Eye (tissue), 1 donor: Measurements from ENCODE around the gene PROP1.
"Not testable (repeated sequence)": the region's sequence is repeated elsewhere in the genome, so short reads cannot be mapped to it uniquely, and the experiment has no call there.

ENCODE experiments used
- DNase-seq: peaks from one replicate; pipeline ENCODE4 v3.0.0-alpha.2; 2015

PROP1 gene

DNA sequence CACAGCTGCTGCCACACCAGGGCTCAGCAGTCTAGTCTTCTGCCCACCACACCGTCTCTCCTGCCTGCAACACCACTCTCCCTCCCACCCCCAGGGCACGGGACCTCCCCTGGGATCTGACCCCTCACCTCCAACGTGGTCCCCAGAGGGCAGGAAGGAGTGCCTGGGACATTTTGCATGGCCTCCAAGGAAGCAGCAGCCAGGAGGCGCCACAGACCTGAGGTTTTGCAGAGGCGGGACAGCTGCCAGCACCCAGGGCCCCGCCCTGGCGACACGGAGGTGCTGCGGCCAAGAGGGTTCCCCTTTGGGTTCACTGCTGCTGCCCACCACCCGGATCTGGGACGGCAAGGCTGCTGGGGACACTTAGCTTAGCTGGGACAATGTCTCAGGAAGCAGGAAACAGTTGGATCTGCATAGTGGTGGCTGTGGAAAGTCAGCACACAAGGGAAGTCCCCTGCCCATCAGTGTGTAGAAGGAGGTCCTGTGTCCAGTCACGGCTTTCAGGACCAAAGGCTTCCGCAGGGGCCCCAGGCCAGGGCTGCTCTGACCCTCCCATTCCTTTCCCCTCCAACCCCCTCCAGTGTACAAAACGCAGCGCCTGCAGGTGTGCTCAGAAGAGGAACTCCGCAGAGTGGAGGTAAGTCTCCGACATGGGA is 13.8 kb downstream of the PROP1 start:
- DNase-seq = no peak

DNA sequence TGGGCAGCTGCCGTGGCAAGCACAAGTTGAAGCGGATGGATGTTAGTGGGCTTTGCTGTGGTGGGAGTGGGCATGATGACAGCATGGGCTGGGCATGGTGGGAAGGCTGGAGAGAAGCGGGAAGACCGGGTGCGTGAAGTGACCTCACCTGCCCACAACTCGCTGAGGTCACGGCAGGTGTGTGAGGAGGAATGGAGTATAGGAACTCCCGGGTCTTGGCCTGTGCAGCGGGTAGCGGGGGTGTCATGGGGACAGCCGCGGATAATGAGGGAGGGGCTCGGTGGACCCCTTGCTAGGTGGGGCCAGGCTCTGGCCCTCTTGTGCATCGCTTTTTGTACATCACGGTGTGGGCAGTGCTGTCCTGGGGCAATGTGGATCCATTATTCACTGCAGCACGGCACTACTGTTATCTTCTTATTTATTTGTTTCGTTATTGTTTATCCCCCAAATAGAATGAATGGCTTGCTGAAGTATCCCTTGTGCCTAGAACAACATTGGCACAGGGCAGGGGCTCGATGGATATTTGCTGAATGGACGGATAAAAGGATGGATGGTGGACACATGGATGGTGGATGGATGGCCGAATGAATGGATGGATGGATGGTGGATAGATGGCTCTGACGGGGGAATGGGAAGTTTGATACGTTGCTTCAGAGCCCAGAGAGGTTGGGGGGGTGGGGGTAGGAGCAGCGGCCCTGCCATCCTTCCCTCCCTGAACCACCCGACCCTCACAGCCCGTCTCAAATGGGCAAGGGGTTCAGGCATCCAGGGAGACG is 14.6 kb downstream of the PROP1 start:
- no peak for DNase-seq

DNA sequence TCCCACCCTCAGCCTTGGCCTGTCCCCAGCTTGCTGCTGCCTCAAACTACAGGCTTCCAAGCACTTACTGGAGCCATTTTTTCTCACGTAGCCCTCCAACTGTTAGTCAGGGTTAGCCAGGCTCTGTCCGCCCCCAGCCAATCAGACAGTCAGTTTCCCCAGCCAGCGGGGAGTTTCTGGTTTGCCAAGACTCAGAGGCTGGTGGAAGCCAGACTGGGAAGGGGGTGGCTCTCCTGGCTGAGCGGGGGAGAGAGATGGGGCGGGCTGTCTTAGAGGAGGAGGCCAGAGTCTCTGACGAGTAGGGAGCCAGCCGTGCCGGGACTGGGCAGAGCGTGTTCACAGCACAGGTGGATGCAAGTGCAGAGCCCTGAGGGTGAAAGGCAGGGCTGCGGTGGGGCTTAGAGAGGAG is 15.3 kb downstream of the PROP1 start:
- DNase-seq = peak; percentile 18

DNA sequence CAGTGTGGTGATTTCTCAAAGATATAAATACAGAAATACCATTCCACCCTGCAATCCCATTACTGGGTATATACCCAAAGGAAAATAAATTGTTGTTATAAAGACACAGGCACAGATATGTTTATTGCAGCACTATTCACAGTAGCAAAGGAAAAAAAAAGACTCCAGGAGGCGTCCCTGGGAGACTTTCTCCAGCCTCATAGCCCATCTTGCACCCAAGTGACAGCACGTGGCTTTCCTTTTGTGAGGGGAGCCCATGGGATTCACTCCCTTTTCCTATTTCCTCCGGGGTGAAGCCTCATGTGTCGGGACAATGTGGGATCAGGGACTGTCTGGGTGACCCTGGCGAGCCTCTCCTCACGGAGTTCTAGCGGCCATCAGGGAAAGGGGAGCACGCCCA is 18.4 kb downstream of the PROP1 start:
- not testable (repeated sequence) for DNase-seq

DNA sequence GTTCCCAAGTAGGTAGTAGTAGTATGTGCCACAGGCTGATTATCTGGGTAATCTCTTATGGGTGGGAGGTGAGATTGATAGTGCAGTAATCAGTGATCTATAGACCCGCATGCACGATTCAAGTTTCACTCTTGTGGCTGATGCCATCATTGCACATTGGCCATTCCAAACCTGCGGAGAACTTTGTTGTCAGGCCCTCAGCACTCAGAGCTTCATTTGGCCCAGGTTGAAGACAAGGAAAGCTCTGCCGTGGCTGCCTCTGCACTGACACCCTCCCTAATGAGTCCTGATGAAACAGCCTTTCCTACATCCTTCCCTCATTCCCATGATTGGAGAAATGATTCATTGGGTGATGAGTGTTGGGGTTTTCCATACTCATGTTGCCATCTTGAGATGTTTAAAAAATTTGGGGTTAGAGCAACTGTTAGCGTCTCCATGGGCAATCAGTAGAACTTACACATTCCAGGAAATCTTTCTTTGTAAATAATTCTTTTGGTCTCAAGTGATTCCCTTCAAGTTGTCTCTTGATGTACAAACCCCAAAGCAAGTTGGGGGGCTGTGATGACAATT is 22.9 kb downstream of the PROP1 start:
- DNase-seq = no peak

DNA sequence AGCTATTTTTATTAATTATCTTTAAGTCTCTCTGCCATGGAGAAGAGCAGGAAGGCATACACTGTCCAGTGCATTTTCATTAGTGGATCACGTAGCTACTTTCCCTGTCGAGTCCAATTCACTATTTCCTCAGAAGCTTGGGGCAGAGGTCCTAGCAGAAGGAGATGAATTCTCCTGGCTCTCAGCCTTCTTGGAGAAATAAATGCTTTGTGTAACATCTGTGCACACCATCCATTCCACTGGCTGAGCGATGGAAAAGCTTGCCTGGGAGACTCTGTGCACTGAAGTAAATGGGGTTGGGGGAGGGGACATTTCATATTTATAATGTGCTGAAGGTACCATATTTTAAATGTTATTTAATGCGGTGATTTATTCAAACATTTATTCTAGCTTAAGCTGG is 23.4 kb downstream of the PROP1 start:
- no peak for DNase-seq

DNA sequence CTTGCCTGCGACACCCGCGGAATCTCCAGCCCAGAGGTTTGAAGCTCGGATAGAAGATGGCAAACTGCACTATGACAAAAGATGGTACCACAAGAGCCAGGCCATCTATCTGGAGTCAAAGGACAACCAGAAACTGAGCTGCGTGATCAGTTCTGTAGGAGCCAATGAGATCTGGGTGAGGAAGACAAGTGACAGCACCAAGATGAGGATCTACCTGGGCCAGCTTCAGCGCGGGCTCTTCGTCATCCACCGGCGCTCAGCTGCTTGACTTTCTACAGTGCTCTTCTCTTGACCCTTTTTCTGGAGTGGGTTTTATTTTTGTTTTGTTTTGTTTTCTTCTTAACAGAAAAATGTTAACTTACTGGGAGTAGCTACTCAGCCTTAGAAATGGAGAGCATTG is 24.0 kb downstream of the PROP1 start:
- not testable (repeated sequence) for DNase-seq

DNA sequence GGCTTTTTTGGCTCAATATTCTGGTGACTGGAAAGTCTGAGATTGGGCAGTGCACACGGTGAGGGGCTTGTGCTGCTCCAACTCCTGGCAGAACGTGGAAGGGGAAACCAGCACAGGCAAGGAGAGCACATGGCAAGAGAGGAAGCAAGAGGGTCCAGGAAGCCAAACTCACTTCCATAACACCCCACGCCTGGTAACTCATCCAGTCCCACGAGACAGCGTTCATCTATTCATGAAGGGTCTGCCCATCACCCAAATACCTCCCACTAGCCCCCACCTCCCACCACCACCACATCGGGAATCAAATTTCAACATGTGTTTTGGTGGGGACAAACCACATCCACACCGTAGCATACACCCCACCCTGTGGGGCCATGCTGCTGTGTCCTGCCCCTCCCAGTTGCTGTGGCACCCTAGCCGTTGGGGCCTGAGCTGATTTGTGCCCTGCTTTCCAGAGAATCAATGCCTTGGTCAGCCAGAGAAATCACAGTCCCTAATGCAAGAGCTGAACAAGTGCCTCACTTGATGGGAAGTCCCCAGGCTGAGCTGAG is 27.3 kb downstream of the PROP1 start:
- DNase-seq = no peak

DNA sequence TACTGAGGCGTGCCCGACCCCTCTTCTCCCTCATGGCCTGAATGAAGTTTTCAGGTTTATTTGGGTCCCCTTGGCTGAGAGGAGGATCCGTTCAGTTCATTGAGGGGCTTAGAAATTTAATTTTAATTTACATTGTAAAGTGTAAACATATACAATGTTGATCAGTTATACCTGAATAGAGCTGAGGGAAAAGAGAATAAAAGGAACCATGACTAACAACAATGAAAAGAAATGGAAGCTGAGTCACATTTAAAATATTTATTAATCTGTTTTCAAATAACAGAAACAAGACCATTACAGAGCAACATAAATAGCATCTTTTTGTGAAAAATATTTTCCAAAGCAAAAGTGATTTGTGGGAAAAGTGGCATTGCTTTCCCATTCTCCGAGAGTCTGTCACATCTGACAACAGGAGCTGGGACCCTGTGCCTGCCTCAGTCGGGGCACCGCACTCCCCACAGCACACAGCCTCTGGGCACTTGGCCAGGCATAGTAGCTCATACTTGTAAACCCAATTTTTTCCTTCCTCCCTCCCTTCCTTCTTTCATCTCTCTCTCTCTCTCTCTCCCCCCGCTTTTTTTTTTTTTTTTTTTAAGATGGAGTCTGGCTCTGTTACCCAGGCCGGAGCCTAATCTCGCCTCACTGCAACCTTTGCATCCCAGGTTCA is 28.7 kb downstream of the PROP1 start:
- no peak for DNase-seq

DNA sequence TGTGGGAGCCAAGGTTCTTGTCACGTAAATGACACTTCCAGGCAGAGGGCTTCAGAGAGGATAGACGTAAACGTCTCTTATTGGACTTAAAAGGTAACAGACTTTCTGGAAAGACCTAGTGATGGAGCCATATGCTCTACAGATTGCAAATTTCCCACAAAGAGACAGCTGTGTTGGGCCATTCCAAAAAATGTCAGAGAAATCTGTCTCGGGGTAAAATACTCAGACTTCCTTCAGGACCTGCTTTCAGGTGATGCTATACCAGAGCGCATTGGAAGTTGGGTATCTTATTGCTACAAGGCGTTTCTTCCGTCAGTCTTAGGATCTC is 29.2 kb downstream of the PROP1 start:
- no peak for DNase-seq

DNA sequence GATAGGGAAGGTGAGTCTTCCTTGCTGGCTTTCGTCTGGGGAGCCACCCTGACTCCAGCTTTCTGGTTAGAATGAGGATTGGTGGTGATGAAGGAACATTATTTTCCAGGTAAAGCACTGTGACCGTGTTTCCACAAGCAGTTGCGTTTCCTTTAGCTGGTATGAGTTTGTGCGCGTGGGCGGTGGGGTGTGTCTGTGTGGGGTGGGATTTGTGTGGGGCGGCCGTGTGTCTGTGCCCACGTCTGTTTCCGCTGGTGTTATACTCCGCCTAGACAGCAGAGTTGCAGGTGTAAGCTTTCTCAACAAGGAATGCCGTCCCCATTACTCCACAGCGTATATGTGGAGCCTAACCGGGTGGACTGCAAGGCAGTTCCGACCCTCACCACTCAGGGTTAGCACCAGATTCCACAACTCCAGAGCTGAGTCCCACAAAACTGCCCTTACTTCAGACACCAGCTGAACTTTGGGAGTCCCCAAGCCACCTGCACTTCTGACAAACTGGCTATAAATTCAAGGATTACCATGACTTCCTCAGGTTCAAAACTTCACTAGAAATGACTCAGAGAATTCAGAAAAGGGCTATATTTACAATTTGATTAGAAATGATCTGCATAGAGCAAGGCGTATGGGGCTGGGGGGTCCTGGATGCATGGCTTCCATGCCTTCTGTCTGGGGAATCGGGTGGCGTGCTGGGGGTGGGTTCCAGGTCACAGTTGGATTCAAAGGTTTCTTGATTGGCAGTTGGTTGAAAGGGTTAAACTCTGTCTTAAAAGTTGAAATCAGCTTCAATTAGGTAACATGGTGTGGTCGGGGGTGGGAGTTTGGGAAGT is 29.8 kb downstream of the PROP1 start:
- DNase-seq = no peak

DNA sequence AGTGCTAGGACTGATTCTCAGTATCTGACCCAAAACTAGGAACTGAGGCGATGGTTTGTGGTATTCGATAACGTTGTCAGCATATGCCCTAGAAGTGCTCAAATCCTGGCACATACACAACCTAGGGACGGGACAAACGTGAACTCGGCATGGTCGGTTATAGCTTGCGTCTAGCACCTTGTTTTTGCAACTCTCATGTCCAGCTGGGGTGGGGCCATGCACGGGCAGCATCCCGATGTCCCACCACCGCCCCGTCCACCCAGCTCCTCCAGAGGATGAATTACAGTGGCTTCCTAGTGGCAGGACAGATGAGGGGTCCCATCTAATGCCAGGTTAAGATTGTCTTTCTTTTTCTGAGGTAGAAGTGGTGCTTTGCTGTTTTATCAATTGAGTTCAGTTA is 31.6 kb downstream of the PROP1 start:
- DNase-seq = no peak

DNA sequence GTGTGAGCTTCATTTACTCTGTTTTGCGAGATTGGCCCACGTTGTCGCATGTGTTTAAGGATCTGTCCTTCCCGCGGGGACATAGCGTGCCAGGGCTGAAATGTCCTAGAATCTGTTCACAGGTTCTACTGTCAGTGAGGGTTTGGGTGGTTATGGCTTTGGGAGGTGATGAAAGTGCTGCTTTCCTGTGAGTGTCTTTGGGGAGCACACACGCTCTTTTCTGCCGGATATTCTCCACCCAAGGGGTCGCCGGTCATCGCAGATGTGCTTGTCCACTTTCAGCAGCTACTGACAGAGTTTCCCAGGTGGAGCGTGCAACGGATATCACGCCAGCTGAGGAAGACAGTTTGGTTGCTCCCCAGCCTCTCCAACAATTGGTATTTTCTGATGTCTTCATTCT is 32.1 kb downstream of the PROP1 start:
- DNase-seq = no peak

DNA sequence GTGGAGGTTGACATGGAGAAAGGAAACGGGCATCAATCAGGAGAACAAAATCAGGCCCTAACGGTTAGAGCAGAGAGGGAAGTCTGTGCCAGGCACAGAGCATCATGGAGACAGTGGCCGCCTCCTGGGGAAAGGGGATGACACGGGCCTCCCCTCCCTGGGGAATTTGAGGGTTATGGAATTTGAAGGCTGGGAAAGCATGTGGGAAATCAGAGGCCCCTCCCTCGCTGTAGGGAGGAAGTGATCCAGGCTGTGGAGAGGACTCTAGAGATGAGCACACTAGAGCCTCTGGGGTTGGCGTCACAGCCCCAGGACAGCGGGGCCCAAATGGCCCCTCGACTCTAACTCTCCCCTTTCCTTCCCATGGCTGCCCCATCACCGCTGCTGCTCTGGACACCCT is 36.7 kb downstream of the PROP1 start:
- DNase-seq = no peak

DNA sequence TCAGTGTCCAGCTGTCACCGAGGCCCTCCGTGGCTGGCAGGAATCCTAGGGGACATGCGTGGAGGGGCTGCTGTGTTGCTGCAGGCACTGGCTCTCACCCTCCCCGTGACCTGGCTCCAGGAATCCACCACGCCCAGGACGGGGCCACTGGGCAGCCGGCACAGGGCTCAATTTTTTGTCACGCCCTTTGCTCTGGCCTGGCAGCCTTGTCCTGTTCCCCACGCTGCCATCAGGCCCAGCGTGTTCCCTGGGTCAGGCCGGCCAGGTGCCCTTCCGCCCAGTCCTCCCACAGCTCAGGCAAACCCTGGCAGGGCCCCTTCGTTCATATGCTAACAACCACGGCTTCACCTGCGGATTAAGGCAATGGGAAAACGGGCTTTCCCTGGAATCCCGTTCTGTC is 37.3 kb downstream of the PROP1 start:
- no peak for DNase-seq

DNA sequence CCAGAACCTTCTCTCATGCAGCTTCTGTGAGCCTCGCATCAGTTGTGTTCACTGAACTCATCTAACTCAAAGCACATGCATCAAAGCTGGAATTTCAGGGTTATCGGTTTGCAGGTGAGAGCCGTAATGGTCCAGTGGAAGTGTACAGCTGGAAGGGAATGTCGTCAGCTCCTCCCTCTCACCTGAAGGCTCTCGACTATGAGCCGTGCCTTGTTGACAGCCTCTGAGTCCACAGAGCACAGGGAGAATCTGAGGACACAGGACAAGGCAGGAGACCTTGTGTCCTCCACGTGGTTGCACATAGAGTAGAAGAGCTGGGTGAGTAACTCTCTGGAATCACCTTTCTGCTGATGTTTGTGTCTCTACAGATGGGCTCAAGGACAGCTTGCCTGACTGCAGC is 38.8 kb downstream of the PROP1 start:
- DNase-seq = no peak

DNA sequence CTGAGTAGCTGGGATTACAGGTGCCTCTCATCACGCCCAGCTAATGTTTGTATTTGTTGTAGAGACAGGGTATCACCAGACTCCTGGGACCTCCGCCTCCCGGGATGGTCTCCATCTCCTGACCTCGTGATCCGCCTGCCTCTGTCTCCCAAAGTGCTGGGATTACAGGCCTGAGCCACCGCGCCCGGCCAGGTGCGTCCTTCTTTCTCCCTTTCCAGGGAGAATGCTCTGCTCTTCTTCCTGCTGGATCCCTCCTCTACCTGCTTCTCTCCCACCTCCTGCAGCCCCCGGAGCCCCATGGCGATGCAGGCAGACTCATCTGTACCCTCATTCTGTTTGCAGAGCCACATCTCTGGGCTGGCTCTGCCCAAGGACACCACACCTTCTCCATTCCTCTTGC is 42.9 kb downstream of the PROP1 start:
- not testable (repeated sequence) for DNase-seq

DNA sequence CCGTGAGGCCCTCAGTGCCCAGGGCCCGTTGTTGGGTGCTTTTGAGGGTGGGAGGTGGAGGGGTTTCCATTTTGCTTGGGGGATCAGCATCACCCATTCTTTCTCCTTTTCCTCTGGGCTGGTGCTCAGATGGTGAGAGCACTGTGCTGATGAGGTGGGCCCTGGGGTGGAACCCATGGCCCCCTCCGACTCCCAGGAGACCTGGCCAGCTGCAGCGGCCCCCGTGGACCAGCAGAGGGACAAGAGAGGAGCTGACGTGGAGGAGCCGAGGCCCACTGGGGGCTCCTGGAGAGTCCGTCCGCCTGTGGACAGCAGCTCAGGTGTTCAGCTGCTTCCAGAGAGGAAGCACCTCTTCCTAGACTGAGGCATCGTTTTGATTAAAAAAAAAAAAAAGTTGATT is 46.4 kb downstream of the PROP1 start:
- not testable (repeated sequence) for DNase-seq

DNA sequence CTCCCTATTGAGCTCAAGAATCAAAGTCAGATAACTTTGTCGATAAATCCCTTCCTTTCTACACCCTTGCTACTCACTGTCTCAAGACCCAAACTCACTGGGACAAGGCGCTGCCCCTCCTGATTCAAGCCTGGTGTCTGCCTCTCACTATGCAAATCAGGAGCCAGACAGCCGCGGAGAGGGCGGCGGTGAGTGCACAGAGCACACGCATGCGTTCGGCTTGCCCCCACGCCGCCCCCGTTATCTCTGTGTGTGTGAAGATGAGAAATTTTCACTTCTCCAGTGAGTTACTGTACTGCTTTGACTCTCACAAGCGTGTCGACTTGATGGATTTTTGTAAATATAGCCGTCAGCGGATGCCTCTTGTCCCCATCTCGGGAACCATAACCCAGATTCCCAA is 47.0 kb downstream of the PROP1 start:
- not testable (repeated sequence) for DNase-seq

DNA sequence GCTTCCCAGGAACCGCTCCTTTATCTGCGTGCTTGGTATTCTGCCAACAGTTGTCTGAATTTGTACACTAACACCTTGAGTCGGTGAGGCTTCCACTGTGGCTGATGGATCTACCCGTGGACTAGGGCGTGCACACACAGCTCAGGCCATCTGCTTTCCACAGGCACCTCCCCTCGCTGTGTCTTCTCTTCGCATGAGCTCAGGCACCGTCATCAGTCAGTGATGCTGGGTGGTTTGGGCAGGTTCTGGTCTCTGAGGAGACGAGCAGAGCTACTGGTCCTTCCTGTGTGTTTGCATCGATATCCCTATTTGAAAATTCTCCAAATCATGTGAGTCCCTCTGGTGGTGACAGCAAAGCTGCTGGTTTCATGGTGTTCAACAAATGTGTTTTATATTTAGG is 48.1 kb downstream of the PROP1 start:
- DNase-seq = peak; percentile 11

DNA sequence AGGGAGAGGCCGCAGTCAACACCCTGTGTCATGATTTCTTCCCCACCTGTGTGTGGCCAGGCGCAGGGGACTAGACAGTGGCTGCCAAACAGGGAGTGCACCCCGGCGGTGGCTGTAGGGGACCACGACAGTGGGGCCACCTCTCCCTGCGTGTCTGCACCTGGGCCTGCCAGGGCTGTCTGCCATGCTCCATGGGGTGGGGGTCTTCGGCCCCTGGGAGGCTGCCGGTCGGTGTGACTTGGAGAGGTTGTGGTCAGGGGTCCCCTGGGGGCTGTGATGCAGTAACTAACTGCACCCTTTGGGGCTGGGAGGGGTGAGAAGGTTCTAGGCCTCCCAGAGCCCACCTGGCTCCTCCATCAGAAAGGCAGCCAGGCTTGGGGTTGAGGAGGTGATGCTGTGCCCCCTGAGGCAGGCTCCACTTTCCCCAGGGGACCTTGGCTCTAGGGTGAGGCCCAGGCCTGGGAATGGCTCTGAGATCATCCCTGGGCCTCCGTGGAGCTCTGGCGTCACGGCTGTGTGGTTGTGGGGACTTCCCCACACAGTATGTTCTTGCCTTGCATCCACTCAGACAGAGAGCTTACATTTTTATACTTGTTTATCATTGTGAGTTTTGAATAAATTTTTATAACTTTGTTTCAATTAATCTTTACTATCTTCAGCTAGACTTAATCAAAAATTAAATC is 50.3 kb downstream of the PROP1 start:
- not testable (repeated sequence) for DNase-seq

DNA sequence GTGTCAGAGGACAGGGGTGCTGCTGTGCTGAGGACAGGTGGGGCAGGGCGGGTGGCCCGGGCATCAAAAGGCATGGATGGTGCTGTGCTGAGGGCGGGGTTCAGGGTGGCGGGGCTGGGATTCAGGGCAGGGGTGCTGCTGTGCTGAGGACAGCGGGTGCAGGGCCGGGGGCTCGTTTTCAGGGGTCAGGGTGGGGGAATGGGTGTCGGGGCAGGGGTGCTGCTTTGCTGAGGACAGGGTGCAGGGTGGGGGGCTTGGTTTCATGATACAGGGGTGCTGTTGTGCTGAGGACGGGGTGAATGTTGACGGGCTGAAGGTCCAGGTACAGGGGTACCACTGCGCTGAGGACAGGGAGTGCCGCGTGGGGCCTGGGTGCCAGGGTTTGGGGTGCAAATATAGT is 50.9 kb downstream of the PROP1 start:
- DNase-seq = not testable (repeated sequence)
